Mesenchymal stem cell (in vitro differentiated cells and primary cell): ENCODE measurements around the gene CAMK1D.

Experiments
- DNase-seq: peaks from one replicate; pipeline ENCODE4 v3.0.0-alpha.2; 2013
- H2AFZ ChIP-seq: one replicate; pipeline ENCODE4 v1.6.1; 2013; ENCODE audit warnings: low read depth, mild to moderate bottlenecking, control low read depth, inconsistent platforms, low read length, moderate library complexity
- H2AK5ac ChIP-seq: 2 replicates; pipeline ENCODE4 v1.6.1; 2013; ENCODE audit warnings: low read length, moderate library complexity, mild to moderate bottlenecking, inconsistent platforms; ENCODE audit not compliant: severe bottlenecking
- H2BK120ac ChIP-seq: one replicate; pipeline ENCODE4 v1.6.1; 2013; ENCODE audit warnings: low read depth, mild to moderate bottlenecking, inconsistent platforms, low read length, moderate library complexity
- H2BK12ac ChIP-seq, 2 experiments: one replicate each; pipeline ENCODE4 v1.6.1; 2013; ENCODE audit warnings: inconsistent platforms in 2 of 2, low read length in 2 of 2, mild to moderate bottlenecking in 2 of 2, moderate library complexity in 2 of 2, control low read depth in 1 of 2
- H2BK15ac ChIP-seq: one replicate; pipeline ENCODE4 v1.6.1; 2013; ENCODE audit warnings: mild to moderate bottlenecking, low read depth, inconsistent platforms; ENCODE audit not compliant: poor library complexity, severe bottlenecking
- H2BK5ac ChIP-seq: 2 replicates; pipeline ENCODE4 v1.6.1; 2013; ENCODE audit warnings: low read depth, mild to moderate bottlenecking, low read length, control low read depth, inconsistent platforms; ENCODE audit not compliant: poor library complexity, severe bottlenecking
- H3K14ac ChIP-seq, 2 experiments: one replicate each; pipeline ENCODE4 v1.6.1; 2013; ENCODE audit warnings: inconsistent platforms in 2 of 2, low read length in 2 of 2, control low read depth in 1 of 2, mild to moderate bottlenecking in 1 of 2, moderate library complexity in 1 of 2
- H3K18ac ChIP-seq, 2 experiments: one replicate each; pipeline ENCODE4 v1.6.1; 2013; ENCODE audit warnings: inconsistent platforms in 2 of 2, low read length in 2 of 2, control low read depth in 1 of 2, low read depth in 1 of 2, mild to moderate bottlenecking in 1 of 2
- H3K23ac ChIP-seq, 2 experiments: one replicate each; pipeline ENCODE4 v1.6.1; 2013; ENCODE audit warnings: inconsistent platforms in 2 of 2, low read length in 2 of 2, mild to moderate bottlenecking in 2 of 2, moderate library complexity in 2 of 2, control low read depth in 1 of 2
- H3K27ac ChIP-seq: 2 replicates; pipeline ENCODE4 v1.5.1; 2013; ENCODE audit warnings: mild to moderate bottlenecking, moderate library complexity, low read length, control low read depth, inconsistent platforms; ENCODE audit not compliant: poor library complexity, severe bottlenecking
- H3K27me3 ChIP-seq, 2 experiments: 2 replicates each; pipeline versions ENCODE4 v1.6.1 to v1.7.0; 2013; ENCODE audit warnings: low read length in 2 of 2, mild to moderate bottlenecking in 2 of 2, moderate library complexity in 2 of 2, control low read depth in 1 of 2, inconsistent platforms in 1 of 2; ENCODE audit not compliant: control insufficient read depth in 1 of 2, insufficient read depth in 1 of 2
- H3K36me3 ChIP-seq, 2 experiments: 2 replicates each; pipeline versions ENCODE4 v1.6.1 to v1.7.0; 2013; ENCODE audit warnings: low read length in 2 of 2, control low read depth in 1 of 2, inconsistent platforms in 1 of 2, low read depth in 1 of 2, mild to moderate bottlenecking in 1 of 2; ENCODE audit not compliant: insufficient read depth in 2 of 2, control insufficient read depth in 1 of 2
- H3K4ac ChIP-seq, 2 experiments: one replicate each; pipeline ENCODE4 v1.6.1; 2013; ENCODE audit warnings: inconsistent platforms in 2 of 2, low read length in 2 of 2, mild to moderate bottlenecking in 2 of 2, moderate library complexity in 2 of 2, control low read depth in 1 of 2, low read depth in 1 of 2
- H3K4me1 ChIP-seq: 2 replicates; pipeline ENCODE4 v1.6.1; 2013; ENCODE audit warnings: low read depth, low read length, control low read depth; ENCODE audit not compliant: control insufficient read depth, insufficient read depth
- H3K4me2 ChIP-seq: 2 replicates; pipeline ENCODE4 v1.6.1; 2013; ENCODE audit warnings: low read length, mild to moderate bottlenecking, inconsistent platforms; ENCODE audit not compliant: poor library complexity, severe bottlenecking
- H3K4me3 ChIP-seq, 2 experiments: 2 replicates each; pipeline versions ENCODE4 v1.5.1 to v1.7.0; 2013; ENCODE audit warnings: low read length in 2 of 2, mild to moderate bottlenecking in 2 of 2, control low read depth in 1 of 2, low read depth in 1 of 2; ENCODE audit not compliant: insufficient read depth in 1 of 2
- H3K79me1 ChIP-seq: replicated peaks from 2 replicates; pipeline ENCODE4 v1.6.1; 2013; ENCODE audit warnings: mild to moderate bottlenecking, control low read depth, low read length, inconsistent platforms; ENCODE audit not compliant: poor library complexity, severe bottlenecking
- H3K9ac ChIP-seq: 2 replicates; pipeline ENCODE4 v1.7.0; 2013; ENCODE audit warnings: mild to moderate bottlenecking, low read length, moderate library complexity
- H3K9me3 ChIP-seq: 2 replicates; pipeline ENCODE4 v1.7.0; 2013; ENCODE audit warnings: mild to moderate bottlenecking, low read length; ENCODE audit not compliant: control insufficient read depth
- H4K8ac ChIP-seq: one replicate; pipeline ENCODE4 v1.6.1; 2013; ENCODE audit warnings: inconsistent platforms, mild to moderate bottlenecking, low read length, moderate library complexity
- H4K91ac ChIP-seq: one replicate; pipeline ENCODE4 v1.6.1; 2013; ENCODE audit warnings: mild to moderate bottlenecking, low read length, inconsistent platforms
- WGBS: methylation state at CpG from one replicate; pipeline ENCODE4 v1.1.7; 2013; ENCODE audit warnings: mixed read lengths; 5-methylcytosine and 5-hydroxymethylcytosine counted together

Gene CAMK1D

GRCh38 chr10:12389154-12389734 is 39.9 kb downstream of the CAMK1D start:
- no peak overlapping the region for H3K27ac ChIP-seq
- no peak overlapping the region for H3K14ac ChIP-seq
- no peak overlapping the region for H2AFZ ChIP-seq
- H2BK15ac ChIP-seq, result no peak overlapping the region
- H3K4me2 ChIP-seq, result no peak overlapping the region
- H3K36me3 ChIP-seq, result peaks cover 0 to 3% of the 10 kb centered on the region in 2 experiments
- no peak for DNase-seq
- H2BK12ac ChIP-seq, result no peak overlapping the region
- peaks cover 11% of the 10 kb centered on the region for H3K4me1 ChIP-seq
- H3K9ac ChIP-seq, result no peak overlapping the region
- H2AK5ac ChIP-seq, result no peak overlapping the region
- H3K79me1 ChIP-seq, result peaks cover 42% of the 10 kb centered on the region
- no peak overlapping the region for H3K4ac ChIP-seq
- H4K91ac ChIP-seq, result no peak overlapping the region
- no peak overlapping the region for H2BK5ac ChIP-seq
- no peak overlapping the region for H2BK120ac ChIP-seq
- H3K4me3 ChIP-seq, result no peak overlapping the region
- WGBS, result 82% methylated on average over 17 of the region's 17 CpGs
- no peak overlapping the region for H3K23ac ChIP-seq
- peaks cover 4% of the 10 kb centered on the region for H3K9me3 ChIP-seq
- no peak overlapping the region for H4K8ac ChIP-seq
- H3K27me3 ChIP-seq, result no peaks in the 10 kb centered on the region
- H3K18ac ChIP-seq, result no peak overlapping the region

- 92% methylated on average over 6 of the region's 7 CpGs for WGBS
- no peak overlapping the region for H2AFZ ChIP-seq
- H2BK15ac ChIP-seq, result no peak overlapping the region
- H3K23ac ChIP-seq, result no peak overlapping the region
- H3K79me1 ChIP-seq, result peaks cover 55% of the 10 kb centered on the region
- H3K9me3 ChIP-seq, result no peaks in the 10 kb centered on the region
- H2BK120ac ChIP-seq, result no peak overlapping the region
- H2BK5ac ChIP-seq, result no peak overlapping the region
- peak overlapping the region; percentile 57 for H3K9ac ChIP-seq
- H3K4me1 ChIP-seq, result peaks cover 15% of the 10 kb centered on the region
- H2AK5ac ChIP-seq, result peak overlapping the region; percentile 9
- no peaks in the 10 kb centered on the region for H3K27me3 ChIP-seq
- no peak overlapping the region for H3K18ac ChIP-seq
- no peak overlapping the region for H4K91ac ChIP-seq
- no peak overlapping the region for H4K8ac ChIP-seq
- H3K4ac ChIP-seq, result no peak overlapping the region
- no peak for DNase-seq
- peaks cover 0 to 3% of the 10 kb centered on the region in 2 experiments for H3K36me3 ChIP-seq
- H3K4me3 ChIP-seq, result peak overlapping the region in 1 of 2 experiments; percentile 52
- H2BK12ac ChIP-seq, result no peak overlapping the region
- H3K4me2 ChIP-seq, result no peak overlapping the region
- H3K14ac ChIP-seq, result no peak overlapping the region
- H3K27ac ChIP-seq, result no peak overlapping the region
These were observed 41.4 kb downstream of the CAMK1D start for GRCh38 chr10:12390733-12391132.

GRCh38 chr10:12391206-12391605 is 41.9 kb downstream of the CAMK1D start:
- Histone ChIP-seq H3K4me2 (no peak overlapping the region), H3K9ac (peak overlapping the region; percentile 57), H3K9me3 (no peaks in the 10 kb centered on the region), H2AK5ac (no peak overlapping the region), H3K14ac (no peak overlapping the region), H3K4me1 (peaks cover 15% of the 10 kb centered on the region), H3K4me3 (peak overlapping the region in 1 of 2 experiments; percentile 42), H3K36me3 (peaks cover 0 to 3% of the 10 kb centered on the region in 2 experiments), H2BK120ac (no peak overlapping the region), H4K8ac (no peak overlapping the region), H3K23ac (no peak overlapping the region), H3K27me3 (no peaks in the 10 kb centered on the region), H4K91ac (no peak overlapping the region), H3K27ac (no peak overlapping the region), H2BK5ac (no peak overlapping the region), H3K4ac (no peak overlapping the region), H2BK12ac (no peak overlapping the region), H3K18ac (no peak overlapping the region), H2AFZ (no peak overlapping the region), H3K79me1 (peaks cover 56% of the 10 kb centered on the region), H2BK15ac (no peak overlapping the region)
- WGBS, result 86% methylated on average over 6 of the region's 7 CpGs
- no peak for DNase-seq

- DNase-seq, result no peak
- Histone ChIP-seq H2BK120ac (no peak overlapping the region), H3K79me1 (peaks cover 51% of the 10 kb centered on the region), H4K8ac (no peak overlapping the region), H2BK5ac (no peak overlapping the region), H3K27ac (no peak overlapping the region), H3K23ac (no peak overlapping the region), H3K18ac (no peak overlapping the region), H3K14ac (no peak overlapping the region), H4K91ac (no peak overlapping the region), H3K4me3 (no peak overlapping the region), H3K4ac (no peak overlapping the region), H2AK5ac (no peak overlapping the region), H2BK12ac (no peak overlapping the region), H3K9ac (no peak overlapping the region), H2AFZ (no peak overlapping the region), H2BK15ac (no peak overlapping the region), H3K4me2 (no peak overlapping the region), H3K9me3 (no peaks in the 10 kb centered on the region), H3K27me3 (no peaks in the 10 kb centered on the region), H3K4me1 (peaks cover 17% of the 10 kb centered on the region), H3K36me3 (peaks cover 0 to 3% of the 10 kb centered on the region in 2 experiments)
- 97% methylated on average over 12 of the region's 13 CpGs for WGBS
These were observed 44.5 kb downstream of the CAMK1D start for GRCh38 chr10:12393831-12394230.
